Large intestine (tissue), 3 donors: Measurements from ENCODE around the gene LSM10. TPM values are rescaled to one million over a fixed set of nuclear protein-coding genes. Genes with fewer than 3 reads are reported as not detected.

Experiments used
- DNase-seq, 2 donors: peaks; one replicate each; pipeline versions ENCODE4 v3.0.0 to v3.0.0-alpha.2; 2013
- H3K27ac ChIP-seq: one replicate; pipeline ENCODE4 v1.5.1; 2013; ENCODE audit warnings: low read length
- H3K27me3 ChIP-seq: 2 replicates; pipeline ENCODE4 v1.6.1; 2013; ENCODE audit warnings: low read length; ENCODE audit not compliant: control insufficient read depth, insufficient read depth
- H3K36me3 ChIP-seq: 2 replicates; pipeline ENCODE4 v1.6.1; 2013; ENCODE audit warnings: low read length; ENCODE audit not compliant: control insufficient read depth, insufficient read depth
- H3K4me1 ChIP-seq: one replicate; pipeline ENCODE4 v1.6.1; 2013; ENCODE audit warnings: low read length; ENCODE audit not compliant: control insufficient read depth, insufficient read depth
- H3K4me3 ChIP-seq: one replicate; pipeline ENCODE4 v1.5.1; 2013; ENCODE audit warnings: low read length
- H3K9me3 ChIP-seq: one replicate; pipeline ENCODE4 v1.6.1; 2013; ENCODE audit warnings: mild to moderate bottlenecking, low read depth, low read length, moderate library complexity; ENCODE audit not compliant: control insufficient read depth
- WGBS: methylation state at CpG from one replicate; pipeline ENCODE4 v1.1.5; 2013; ENCODE audit warnings: low lambda C conversion rate; ENCODE audit not compliant: insufficient coverage; 5-methylcytosine and 5-hydroxymethylcytosine counted together
- polyA plus RNA-seq: library from polyadenylated mRNA; unstranded; fragments of 120-200 nt; gene quantifications from one replicate; pipeline ENCODE4 v1.2.1, GENCODE V29; 2013

LSM10 gene
- polyA plus RNA-seq, 1 donor: 28.3 TPM

GRCh38 chr1:36384542-36385409, 12.9 kb downstream of the LSM10 start:
- no CpG with 5 or more reads among the region's 25 CpGs for WGBS
- Histone ChIP-seq H3K9me3 (no peaks in the 10 kb centered on the region), H3K4me1 (peaks cover 40% of the 10 kb centered on the region)

DNA sequence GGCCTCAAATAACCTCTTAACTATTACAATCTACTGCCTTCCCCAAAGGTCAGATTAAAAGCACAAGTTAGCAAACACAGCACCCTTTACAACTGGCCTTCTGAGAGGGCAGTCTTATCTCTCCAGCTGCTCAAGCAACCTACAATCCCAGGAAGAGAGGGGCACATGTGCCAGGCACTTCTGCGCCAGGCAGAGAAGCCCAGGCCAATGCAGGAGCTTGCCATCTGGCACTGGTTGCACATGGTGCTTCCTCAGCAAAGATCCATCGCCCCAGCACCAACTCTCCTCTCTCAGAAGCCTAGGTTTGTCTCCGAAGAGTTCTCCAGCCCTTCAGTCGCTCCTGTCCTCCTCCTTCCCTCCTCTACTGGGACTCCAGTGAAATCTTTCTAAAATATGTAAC, 14.5 kb downstream of the LSM10 start:
- H3K9me3 ChIP-seq: no peaks in the 10 kb centered on the region
- H3K4me3 ChIP-seq: no peak overlapping the region
- no peak overlapping the region for H3K27ac ChIP-seq
- H3K27me3 ChIP-seq: no peaks in the 10 kb centered on the region
- DNase-seq: no peak
- WGBS: no CpG with 5 or more reads among the region's 4 CpGs
- H3K36me3 ChIP-seq: no peaks in the 10 kb centered on the region
- peaks cover 43% of the 10 kb centered on the region for H3K4me1 ChIP-seq

More at GRCh38 chr1:36384542-36385409, 12.9 kb downstream of the LSM10 start:
- Histone ChIP-seq H3K36me3 (no peaks in the 10 kb centered on the region), H3K4me3 (peak overlapping the region; percentile 72), H3K27me3 (no peaks in the 10 kb centered on the region), H3K27ac (peak overlapping the region; percentile 90)
- DNase-seq: peak; percentile 68 to 89

- no CpG with 5 or more reads among the region's 4 CpGs for WGBS
- Histone ChIP-seq H3K36me3 (no peaks in the 10 kb centered on the region), H3K4me1 (peaks cover 37% of the 10 kb centered on the region), H3K4me3 (no peak overlapping the region), H3K27me3 (no peaks in the 10 kb centered on the region), H3K9me3 (no peaks in the 10 kb centered on the region), H3K27ac (no peak overlapping the region)
- DNase-seq: no peak
Measured at GRCh38 chr1:36382669-36383068, 15.0 kb downstream of the LSM10 start.

- no peak for DNase-seq
- Histone ChIP-seq H3K27me3 (no peaks in the 10 kb centered on the region), H3K36me3 (no peaks in the 10 kb centered on the region), H3K9me3 (no peaks in the 10 kb centered on the region), H3K4me1 (peaks cover 33% of the 10 kb centered on the region), H3K27ac (no peak overlapping the region), H3K4me3 (no peak overlapping the region)
- WGBS: 97% methylated on average over 5 of the region's 9 CpGs
Measured at GRCh38 chr1:36382231-36382630, 15.5 kb downstream of the LSM10 start.

- peaks cover 26% of the 10 kb centered on the region for H3K4me1 ChIP-seq
- no peak for DNase-seq
- H3K27me3 ChIP-seq: no peaks in the 10 kb centered on the region
- H3K4me3 ChIP-seq: no peak overlapping the region
- no peak overlapping the region for H3K27ac ChIP-seq
- no peaks in the 10 kb centered on the region for H3K36me3 ChIP-seq
- no CpG with 5 or more reads among the region's 5 CpGs for WGBS
- H3K9me3 ChIP-seq: no peaks in the 10 kb centered on the region
Measured at GRCh38 chr1:36381405-36381804, 16.3 kb downstream of the LSM10 start.

- H3K4me3 ChIP-seq: no peak overlapping the region
- no peaks in the 10 kb centered on the region for H3K27me3 ChIP-seq
- peak overlapping the region; percentile 68 for H3K27ac ChIP-seq
- H3K9me3 ChIP-seq: no peaks in the 10 kb centered on the region
- no peak for DNase-seq
- WGBS: no CpG with 5 or more reads among the region's 3 CpGs
- H3K4me1 ChIP-seq: peaks cover 29% of the 10 kb centered on the region
- peaks cover 2% of the 10 kb centered on the region for H3K36me3 ChIP-seq
Measured at GRCh38 chr1:36380782-36381181, 16.9 kb downstream of the LSM10 start.

DNA sequence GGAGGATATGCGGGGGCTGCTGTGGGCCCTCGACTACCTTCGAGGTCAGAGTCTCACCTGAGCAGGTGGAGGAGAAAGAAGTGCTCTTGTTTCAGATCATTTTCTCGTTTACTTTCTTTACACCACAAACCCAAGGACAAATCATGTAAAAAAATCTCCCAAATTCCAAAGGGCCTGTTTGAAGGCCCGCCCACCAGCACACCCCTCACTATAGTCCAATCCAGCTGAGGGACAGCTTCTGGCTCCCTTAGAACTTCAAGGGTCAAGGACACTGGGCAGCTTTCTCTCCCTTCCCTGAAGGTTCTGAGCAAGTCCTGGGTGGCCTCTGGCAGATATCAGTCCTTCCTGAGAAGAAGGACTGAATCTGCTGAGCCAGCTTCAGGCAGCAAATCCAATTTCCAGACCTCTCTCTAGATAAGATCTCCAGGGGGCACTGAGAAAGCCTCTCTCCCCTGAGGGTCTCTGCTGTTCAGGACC, 17.5 kb downstream of the LSM10 start:
- no peaks in the 10 kb centered on the region for H3K9me3 ChIP-seq
- H3K4me1 ChIP-seq: peaks cover 34% of the 10 kb centered on the region
- H3K4me3 ChIP-seq: no peak overlapping the region
- no CpG with 5 or more reads among the region's 5 CpGs for WGBS
- DNase-seq: peak in 1 of 2 donors; percentile 59
- peaks cover 2% of the 10 kb centered on the region for H3K36me3 ChIP-seq
- H3K27me3 ChIP-seq: no peaks in the 10 kb centered on the region
- H3K27ac ChIP-seq: peak overlapping the region; percentile 68

- H3K4me3 ChIP-seq: no peak overlapping the region
- peaks cover 45% of the 10 kb centered on the region for H3K4me1 ChIP-seq
- H3K9me3 ChIP-seq: no peaks in the 10 kb centered on the region
- H3K27ac ChIP-seq: no peak overlapping the region
- no peak for DNase-seq
- no peaks in the 10 kb centered on the region for H3K27me3 ChIP-seq
- peaks cover 2% of the 10 kb centered on the region for H3K36me3 ChIP-seq
- 80% methylated on average over 1 of the region's 4 CpGs for whole genome bisulfite sequencing
Measured at GRCh38 chr1:36377791-36378492, 19.8 kb downstream of the LSM10 start.

DNA sequence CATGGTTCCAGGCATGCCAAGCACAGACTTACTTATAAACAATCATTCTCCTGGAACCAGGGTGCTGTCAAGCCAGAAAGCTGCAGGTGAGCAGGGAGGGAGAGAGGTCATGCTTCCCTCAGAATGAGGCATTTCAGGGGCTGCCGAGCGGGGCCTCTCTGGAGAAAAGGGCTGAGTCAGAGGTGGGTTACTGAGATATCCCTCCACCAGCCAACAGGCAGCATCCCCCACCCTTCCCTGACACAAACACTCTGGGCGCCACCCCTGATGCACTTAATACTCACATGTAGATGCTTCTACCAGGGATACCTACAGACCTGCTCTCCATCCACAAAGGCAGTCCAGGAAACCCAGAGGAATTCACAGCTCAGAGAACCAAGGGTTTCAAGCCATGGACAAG, 25.1 kb downstream of the LSM10 start:
- Histone ChIP-seq H3K9me3 (no peaks in the 10 kb centered on the region), H3K27ac (peak overlapping the region; percentile 98), H3K4me1 (peaks cover 57% of the 10 kb centered on the region), H3K36me3 (peaks cover 9% of the 10 kb centered on the region), H3K4me3 (no peak overlapping the region), H3K27me3 (no peaks in the 10 kb centered on the region)
- no peak for DNase-seq
- WGBS: no CpG with 5 or more reads among the region's 3 CpGs

- H3K36me3 ChIP-seq: peaks cover 27% of the 10 kb centered on the region
- H3K4me1 ChIP-seq: peaks cover 44% of the 10 kb centered on the region
- no peaks in the 10 kb centered on the region for H3K9me3 ChIP-seq
- H3K27me3 ChIP-seq: no peaks in the 10 kb centered on the region
- H3K27ac ChIP-seq: peak overlapping the region; percentile 5
- DNase-seq: peak; percentile 64 to 83
- no CpG with 5 or more reads among the region's 7 CpGs for WGBS
- H3K4me3 ChIP-seq: no peak overlapping the region
Measured at GRCh38 chr1:36369061-36369861, 28.4 kb downstream of the LSM10 start.
